ENCODE results near the gene MARCHF3. TPM values are rescaled to one million over a fixed set of nuclear protein-coding genes. Genes with fewer than 3 reads are reported as not detected.
A peak's percentile ranks its signal among the peaks of the same experiment; 100 is the strongest.
"Not testable (repeated sequence)": the region's sequence is repeated elsewhere in the genome, so short reads cannot be mapped to it uniquely, and the experiment has no call there.

The MARCHF3 gene
- polyA plus RNA-seq (ENCODE audit: insufficient read length in 10 of 10) = 10 to 100 TPM in 4 of 10 donors, 1 to 10 TPM in 6; 6.6 to 13.8 (median 9.4) TPM
- long read RNA-seq, donor 1, partial matches to known transcripts = 0 of 1 reads
- long read RNA-seq, donor 1, other reads (novel, unspliced or antisense) = 0 of 1 reads
- long read RNA-seq, donor 2 = 0 reads
- long read RNA-seq, donor 3 = 0 reads
- long read RNA-seq, donor 4 = 0 reads
- long read RNA-seq, donor 5, full-length matches to known transcripts = 1 of 1 reads
- long read RNA-seq, donor 5, partial matches to known transcripts = 0 of 1 reads
- long read RNA-seq, donor 5, other reads (novel, unspliced or antisense) = 0 of 1 reads
- long read RNA-seq, donor 6, full-length matches to known transcripts = 3 of 3 reads
- long read RNA-seq, donor 6, partial matches to known transcripts = 0 of 3 reads
- long read RNA-seq, donor 6, other reads (novel, unspliced or antisense) = 0 of 3 reads
- long read RNA-seq, donor 7, full-length matches to known transcripts = 1 of 1 reads
- long read RNA-seq, donor 7, partial matches to known transcripts = 0 of 1 reads
- long read RNA-seq, donor 7, other reads (novel, unspliced or antisense) = 0 of 1 reads
- long read RNA-seq, donor 8 = 0 reads
- long read RNA-seq, donor 9 = 0 reads

- DNase-seq = peak; percentile 96 to 98 (median 96)
Observed at GRCh38 chr5:127030259-127031146, at the start of gene MARCHF3. TSS of gene MARCHF3 (minus strand) at chr5:127030558. CDS start at chr5:126918171, 112,387 bp downstream.

- DNase-seq = no peak
Observed at GRCh38 chr5:127079994-127080491, 49.7 kb upstream of the MARCHF3 start.

DNA sequence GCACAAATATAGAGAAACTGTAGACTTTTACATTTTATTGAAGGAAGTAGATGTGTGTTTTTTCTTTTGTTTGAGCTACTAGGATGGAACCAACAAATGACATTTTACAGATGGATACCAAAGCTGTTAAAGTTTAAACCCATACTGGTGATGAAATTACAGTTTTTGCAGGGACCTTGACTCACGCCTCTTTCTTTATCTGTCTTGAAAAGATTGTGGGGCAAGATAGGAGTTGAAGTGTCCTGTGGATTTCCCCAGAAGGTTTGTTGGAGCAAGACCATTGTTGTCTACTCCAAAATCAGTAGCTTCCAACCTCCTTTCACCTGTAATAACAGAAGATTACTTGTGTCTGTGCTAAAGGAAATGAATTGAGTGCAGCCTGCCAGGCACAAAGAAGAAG lies 47.0 kb upstream of the MARCHF3 start:
- no peak for DNase-seq

DNA sequence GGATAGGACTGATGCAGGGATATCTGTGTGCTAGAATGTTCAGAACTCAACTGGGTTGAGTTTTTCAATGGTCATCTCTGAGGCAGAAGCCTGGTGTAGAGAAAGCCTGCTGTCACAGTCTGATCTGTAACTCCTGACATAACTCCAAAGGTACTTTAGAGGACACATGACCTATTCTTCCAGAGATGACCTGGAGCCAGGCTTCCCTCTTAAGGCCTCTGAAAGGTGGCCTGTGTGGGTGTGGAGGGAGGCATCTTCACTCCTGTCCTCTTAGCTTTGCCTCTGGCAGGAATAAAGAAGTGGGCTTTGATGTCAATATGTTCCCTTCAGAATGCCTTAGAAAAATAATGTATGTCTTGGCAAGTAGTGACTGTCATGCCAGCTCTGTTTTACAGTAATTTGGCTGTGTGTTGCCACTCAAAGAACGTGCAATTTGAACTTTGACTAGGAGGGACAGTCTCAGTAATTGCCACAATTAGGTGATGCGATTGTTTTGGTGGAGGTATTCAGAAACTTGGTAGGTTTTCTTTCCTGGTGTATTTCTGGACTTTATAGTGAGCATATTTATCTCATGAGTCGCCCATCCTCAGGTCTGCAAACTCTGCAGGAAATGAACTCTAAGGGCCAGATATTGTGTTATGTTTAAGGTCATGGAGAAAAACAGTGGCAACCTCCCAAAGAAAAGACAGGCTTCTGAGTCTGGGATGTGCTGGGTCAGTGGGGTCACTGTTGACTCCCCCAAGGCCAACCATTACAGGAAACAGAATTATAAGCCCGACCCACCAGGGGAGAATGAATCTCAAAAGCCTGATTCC lies 46.2 kb upstream of the MARCHF3 start:
- DNase-seq = peak in 1 of 3 donors; percentile 7

DNA sequence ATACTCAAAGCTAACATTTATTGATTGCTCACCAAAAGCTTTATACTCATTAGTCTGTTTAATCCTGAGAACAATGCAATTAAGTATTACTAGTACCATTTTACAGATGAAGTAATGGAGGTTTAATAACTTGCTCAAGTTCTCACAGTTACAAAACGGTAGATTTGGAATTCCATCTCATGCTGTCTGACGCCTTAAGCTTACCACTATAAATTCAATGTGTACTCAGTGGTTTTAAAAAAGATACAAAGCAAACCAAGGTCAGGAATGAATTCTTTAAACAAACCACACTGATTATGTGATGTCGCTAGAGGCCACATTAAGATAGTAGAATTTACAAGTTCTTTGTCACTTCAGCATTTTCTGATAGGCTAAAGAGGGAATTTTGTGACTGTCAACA lies 44.1 kb upstream of the MARCHF3 start:
- no peak for DNase-seq

- peak; percentile 36 to 81 (median 65) for DNase-seq
Observed at GRCh38 chr5:127072861-127073846, 42.8 kb upstream of the MARCHF3 start, which contains the start of gene C5orf63. TSS of gene C5orf63 (minus strand) at chr5:127073502. CDS start at chr5:127058995, 14,507 bp downstream.

- no peak for DNase-seq
Observed at GRCh38 chr5:127070243-127070642, 39.9 kb upstream of the MARCHF3 start.

- DNase-seq = peak; percentile 18 to 68 (median 36)
Observed at GRCh38 chr5:127068493-127069214, 38.3 kb upstream of the MARCHF3 start.

GRCh38 chr5:127066721-127067120 lies 36.4 kb upstream of the MARCHF3 start:
- DNase-seq = no peak

- DNase-seq = no peak
Observed at GRCh38 chr5:127064253-127064840, 34.0 kb upstream of the MARCHF3 start.

DNA sequence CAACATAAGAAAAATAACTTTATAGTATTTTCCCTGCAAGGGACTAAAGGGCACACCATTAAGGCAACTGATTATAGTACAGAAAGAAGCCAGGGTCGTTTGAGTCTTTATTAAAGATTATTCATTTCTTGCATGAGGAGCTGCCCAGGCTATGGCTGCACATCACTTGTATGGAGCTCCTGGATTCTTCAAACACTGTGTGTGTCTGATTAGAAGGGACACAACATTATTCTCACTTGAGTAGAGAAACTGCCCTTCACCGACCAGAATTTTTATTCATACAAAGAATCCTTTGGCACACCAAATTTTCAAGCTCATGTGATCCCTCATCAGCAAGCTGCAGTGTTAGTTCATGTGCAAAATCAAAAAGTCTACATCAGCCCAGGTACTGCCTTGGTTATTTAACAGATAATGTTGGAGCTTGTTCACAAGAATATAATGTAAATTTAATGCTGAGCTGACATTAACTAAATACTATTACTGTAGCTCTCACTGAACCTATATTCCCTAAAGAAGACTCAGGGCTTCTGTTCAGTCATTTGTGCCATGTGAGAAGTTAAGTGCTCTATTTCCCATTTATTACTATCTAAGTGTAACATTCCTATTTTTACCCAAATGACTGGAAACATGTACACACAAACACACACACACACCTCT lies 33.0 kb upstream of the MARCHF3 start:
- no peak for DNase-seq

- no peak for DNase-seq
Observed at GRCh38 chr5:127061956-127062355, 31.6 kb upstream of the MARCHF3 start.

- no peak for DNase-seq
Observed at GRCh38 chr5:127061537-127061936, 31.2 kb upstream of the MARCHF3 start.

DNA sequence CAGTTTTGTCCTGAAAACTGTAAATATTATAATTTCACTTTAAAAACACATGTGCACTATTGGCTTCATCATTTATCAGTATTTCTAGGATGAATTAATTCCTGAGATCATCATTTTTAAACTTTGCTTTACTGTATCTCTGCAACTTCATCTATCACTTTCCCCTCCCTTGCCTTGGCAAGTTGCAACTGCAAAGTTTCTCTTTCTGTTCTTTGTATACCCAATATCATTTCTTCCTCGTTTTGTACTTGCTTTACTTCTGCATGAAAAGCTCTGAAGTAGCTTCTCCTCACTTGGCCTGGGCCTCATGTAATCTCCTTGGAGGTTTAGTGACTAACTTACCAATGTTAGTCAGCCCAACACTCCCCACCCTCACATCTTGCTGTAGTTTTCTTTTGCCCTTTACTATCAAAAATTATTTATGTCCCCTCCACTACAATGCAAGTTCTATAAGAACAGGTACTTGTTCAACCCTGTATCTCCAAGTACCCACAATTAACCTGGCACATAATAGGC lies 30.2 kb upstream of the MARCHF3 start:
- DNase-seq = no peak

DNA sequence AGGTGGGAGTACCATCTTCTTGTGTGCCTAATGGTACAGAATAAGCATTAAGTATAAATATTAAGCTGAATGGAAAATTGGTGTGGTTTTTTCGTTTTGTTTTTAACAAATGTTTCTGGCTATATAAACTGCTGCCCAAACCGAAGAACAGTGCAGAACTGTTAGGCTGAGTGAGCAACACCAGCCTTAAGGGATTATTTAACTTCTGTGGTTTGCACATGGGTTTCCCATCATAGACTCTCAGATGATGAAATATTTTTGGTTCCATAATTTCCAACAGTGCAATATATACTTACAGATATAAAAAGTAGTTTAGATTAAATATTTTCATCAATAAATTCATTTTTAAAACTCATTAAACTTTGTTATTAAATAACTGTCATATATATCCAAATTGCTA lies 26.5 kb upstream of the MARCHF3 start:
- DNase-seq = no peak

- DNase-seq = no peak
Observed at GRCh38 chr5:127055880-127056653, 25.7 kb upstream of the MARCHF3 start.

GRCh38 chr5:127053551-127053950 lies 23.2 kb upstream of the MARCHF3 start:
- not testable (repeated sequence) for DNase-seq

Data from muscle of back (tissue), 13 donors.